ENCODE results near the gene PAIP2B.

- TF ChIP-seq CTCF (IDR thresholded peaks at IDR 0.05; ENCODE audit: low read length) (no peak), EZH2 (optimal IDR thresholded peaks at IDR 0.05; ENCODE audit: low read depth, low read length) (no peak)
Observed at GRCh38 chr2:71151620-71152019, 75.3 kb downstream of the PAIP2B start.
